GM23248 (cell line): ENCODE data around the gene PXDN.

Experiments
- EZH2 ChIP-seq: fragments of 200-600 bp; sonication (generic); IDR thresholded peaks from 2 replicates; pipeline ENCODE4 v1.6.1; 2018; ENCODE audit warnings: antibody characterized with exemption, mild to moderate bottlenecking; ENCODE audit not compliant: insufficient read depth, poor library complexity, severe bottlenecking
- EZH2phosphoT487 ChIP-seq: fragments of 200-600 bp; sonication (generic); IDR thresholded peaks from 2 replicates; pipeline ENCODE4 v1.6.1; 2018; ENCODE audit warnings: antibody characterized with exemption, moderate library complexity, mild to moderate bottlenecking, low read depth; ENCODE audit not compliant: insufficient read depth

GRCh38 chr2:1688161-1688560 lies 56.2 kb downstream of the PXDN start:
- no peak for TF ChIP-seq EZH2
- no peak for TF ChIP-seq EZH2phosphoT487
